Choroid plexus epithelial cell (primary cell): ENCODE results near the gene JSRP1.

ENCODE experiments used
- DNase-seq: peaks from one replicate; pipeline ENCODE4 v3.0.0-alpha.2; 2010; ENCODE audit warnings: low read depth
- H3K4me3 ChIP-seq: 2 replicates; pipeline ENCODE4 v1.5.1; 2011; ENCODE audit warnings: low read depth, mild to moderate bottlenecking, control low read depth, low read length, moderate library complexity
- TF ChIP-seq, protein P1 (sequence below): conservative IDR thresholded peaks from 2 replicates; pipeline ENCODE4 v1.5.1; 2011; ENCODE audit warnings: low read depth, mild to moderate bottlenecking, control low read depth, inconsistent platforms, low read length, moderate library complexity

The JSRP1 gene

DNA sequence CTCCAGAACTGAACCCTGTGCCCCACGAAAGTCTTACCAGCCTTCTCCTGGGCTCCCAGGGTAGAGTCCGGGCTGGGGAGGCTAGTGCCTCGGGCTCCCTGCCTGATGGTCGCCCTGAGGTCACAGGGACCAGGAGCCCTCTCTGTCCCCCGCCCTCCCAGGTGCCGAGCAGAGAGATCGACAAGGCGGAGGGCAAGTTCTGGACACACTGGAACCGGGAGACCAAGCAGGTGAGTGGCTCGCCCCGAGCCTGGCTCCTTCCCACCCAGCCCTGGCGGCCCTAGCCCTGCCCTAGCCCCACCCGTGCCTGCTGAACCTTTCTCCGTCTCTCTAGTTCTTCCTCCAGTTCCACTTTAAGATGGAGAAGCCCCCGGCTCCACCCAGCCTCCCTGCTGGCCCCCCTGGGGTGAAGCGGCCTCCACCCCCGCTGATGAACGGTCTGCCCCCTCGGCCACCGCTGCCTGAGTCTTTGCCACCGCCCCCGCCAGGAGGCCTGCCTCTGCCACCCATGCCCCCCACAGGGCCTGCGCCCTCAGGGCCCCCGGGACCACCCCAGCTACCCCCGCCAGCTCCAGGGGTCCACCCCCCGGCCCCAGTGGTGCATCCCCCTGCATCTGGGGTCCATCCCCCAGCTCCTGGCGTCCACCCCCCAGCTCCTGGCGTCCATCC lies 8.7 kb downstream of the JSRP1 start:
- no peak overlapping the region for H3K4me3 ChIP-seq
- TF ChIP-seq, protein P1, sequence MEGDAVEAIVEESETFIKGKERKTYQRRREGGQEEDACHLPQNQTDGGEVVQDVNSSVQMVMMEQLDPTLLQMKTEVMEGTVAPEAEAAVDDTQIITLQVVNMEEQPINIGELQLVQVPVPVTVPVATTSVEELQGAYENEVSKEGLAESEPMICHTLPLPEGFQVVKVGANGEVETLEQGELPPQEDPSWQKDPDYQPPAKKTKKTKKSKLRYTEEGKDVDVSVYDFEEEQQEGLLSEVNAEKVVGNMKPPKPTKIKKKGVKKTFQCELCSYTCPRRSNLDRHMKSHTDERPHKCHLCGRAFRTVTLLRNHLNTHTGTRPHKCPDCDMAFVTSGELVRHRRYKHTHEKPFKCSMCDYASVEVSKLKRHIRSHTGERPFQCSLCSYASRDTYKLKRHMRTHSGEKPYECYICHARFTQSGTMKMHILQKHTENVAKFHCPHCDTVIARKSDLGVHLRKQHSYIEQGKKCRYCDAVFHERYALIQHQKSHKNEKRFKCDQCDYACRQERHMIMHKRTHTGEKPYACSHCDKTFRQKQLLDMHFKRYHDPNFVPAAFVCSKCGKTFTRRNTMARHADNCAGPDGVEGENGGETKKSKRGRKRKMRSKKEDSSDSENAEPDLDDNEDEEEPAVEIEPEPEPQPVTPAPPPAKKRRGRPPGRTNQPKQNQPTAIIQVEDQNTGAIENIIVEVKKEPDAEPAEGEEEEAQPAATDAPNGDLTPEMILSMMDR = no peak
- DNase-seq = no peak

DNA sequence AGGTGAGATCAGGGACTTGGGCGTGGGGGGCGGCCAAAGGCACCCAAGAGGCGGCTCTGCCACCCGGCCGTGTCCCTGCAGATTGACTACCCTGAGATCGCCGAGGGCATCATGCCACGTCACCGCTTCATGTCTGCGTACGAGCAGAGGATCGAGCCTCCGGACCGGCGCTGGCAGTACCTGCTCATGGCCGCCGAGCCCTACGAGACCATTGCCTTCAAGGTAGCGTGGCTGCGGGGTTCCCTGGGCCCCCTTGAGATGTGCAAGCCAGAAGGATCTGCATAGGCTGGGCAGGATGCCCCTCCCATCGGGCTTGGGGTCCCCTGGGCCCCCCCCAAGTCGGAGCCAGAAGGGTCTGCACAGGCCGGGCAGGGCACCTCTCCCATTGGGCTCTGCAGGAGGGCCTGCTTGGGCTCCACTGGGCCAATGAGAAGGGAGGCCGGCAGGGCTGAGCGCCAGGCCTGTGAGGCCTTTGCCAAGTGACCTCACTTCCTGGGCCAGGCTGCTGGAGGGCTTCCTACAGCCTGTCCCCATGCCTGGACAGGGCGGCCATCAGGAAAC lies 9.3 kb downstream of the JSRP1 start:
- no peak overlapping the region for H3K4me3 ChIP-seq
- TF ChIP-seq, protein P1 = no peak
- DNase-seq = peak; percentile 74

DNA sequence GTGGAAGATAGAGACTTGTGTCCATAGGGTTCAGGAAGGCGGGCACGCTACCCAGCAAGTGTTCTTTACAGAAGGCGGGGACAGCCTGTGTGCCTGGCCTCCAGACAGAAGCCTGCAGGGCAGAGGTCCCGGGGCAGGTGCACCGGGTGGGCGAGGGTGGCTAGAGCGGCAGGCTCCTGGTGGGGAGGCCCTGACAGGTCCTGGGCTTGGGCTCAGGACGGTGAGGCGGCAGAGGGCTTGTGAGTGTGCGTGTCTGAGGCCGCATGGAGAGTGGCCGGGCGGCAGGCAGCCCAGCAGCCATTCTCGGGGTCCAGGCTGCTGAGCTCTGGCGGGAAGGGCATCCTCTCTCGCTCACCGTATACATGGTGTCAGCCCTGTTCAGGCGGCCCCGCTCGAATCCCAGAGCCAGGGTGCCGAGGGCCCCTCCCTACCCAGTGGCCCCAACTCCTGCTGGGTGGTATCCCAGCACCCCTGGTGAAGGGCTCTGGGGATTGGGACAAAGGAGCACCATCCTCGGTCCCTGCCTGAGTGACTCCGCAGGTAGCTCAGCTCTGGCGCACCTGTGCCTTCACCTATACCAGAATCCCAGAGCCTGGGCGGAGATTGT lies 10.1 kb downstream of the JSRP1 start:
- no peak overlapping the region for H3K4me3 ChIP-seq
- TF ChIP-seq, protein P1 = no peak
- DNase-seq = no peak

DNA sequence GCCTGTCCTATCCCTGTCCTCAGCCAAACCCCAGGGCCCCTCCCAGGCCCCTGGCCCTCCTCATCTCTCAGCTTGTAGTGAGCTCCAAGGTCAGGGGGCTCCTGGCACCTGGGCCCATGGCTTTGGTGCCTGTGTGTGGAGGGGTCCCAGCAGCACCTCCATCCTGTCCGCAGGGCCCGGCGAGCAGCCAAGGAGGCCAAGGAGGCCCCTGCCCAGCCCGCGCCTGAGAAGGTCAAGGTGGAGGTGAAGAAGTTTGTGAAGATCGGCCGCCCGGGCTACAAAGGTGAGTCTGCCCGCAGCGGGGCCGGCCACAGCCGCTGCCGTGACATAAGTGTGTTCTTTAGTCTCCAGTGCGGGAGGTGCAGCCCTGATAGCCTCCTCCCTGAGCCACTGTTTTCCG lies 10.9 kb downstream of the JSRP1 start:
- no peak overlapping the region for H3K4me3 ChIP-seq
- no peak for DNase-seq
- TF ChIP-seq, protein P1 = no peak

DNA sequence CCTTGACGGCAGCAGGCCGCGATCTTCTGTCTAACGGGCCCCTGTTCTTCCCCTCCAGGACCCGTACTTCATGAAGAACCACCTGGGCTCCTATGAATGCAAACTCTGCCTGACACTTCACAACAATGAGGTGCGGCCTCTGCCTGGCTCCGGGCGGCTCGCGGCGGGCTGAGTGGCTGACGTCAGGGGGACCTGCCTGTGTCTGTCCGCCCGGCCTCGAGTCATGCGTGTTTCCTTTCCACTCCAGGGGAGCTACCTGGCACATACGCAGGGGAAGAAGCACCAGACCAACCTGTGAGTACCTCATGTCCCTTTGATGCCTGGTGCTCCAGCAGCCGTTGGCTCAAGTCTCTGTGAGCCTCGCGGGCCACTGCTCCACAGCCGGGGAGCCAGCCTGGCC lies 11.7 kb downstream of the JSRP1 start:
- no peak overlapping the region for H3K4me3 ChIP-seq
- TF ChIP-seq, protein P1 = no peak

DNA sequence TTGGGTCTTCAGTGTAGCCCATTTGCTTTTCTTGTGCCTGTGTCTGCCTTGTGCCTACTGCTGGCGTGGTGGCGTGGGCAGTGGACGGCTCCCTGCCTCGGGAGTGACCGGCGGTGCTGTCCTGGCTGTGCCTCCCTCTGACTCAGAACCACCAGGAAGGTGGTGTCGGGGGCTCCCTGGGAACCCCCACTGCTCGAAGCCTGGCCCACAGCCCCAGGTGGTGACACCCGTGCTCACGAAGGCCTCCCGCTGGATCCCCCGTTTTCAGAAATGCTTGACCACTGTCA lies 12.1 kb downstream of the JSRP1 start:
- TF ChIP-seq, protein P1 = no peak
- DNase-seq = no peak
- no peak overlapping the region for H3K4me3 ChIP-seq

More for the DNA sequence above, 11.7 kb downstream of the JSRP1 start:
- DNase-seq = no peak
